PC-3 (cell line): Measurements from ENCODE around the gene RHBDL2. TPM values are rescaled to one million over a fixed set of nuclear protein-coding genes. Genes with fewer than 3 reads are reported as not detected.
A peak's percentile ranks its signal among the peaks of the same experiment; 100 is the strongest.

Experiments
- ATAC-seq: fragments of 200-7000 bp; cut with Tn5 transposase; 2 replicates; pipeline ENCODE4 v1.9.1; 2020; ENCODE audit warnings: mild to moderate bottlenecking, moderate library complexity
- BruUV-seq: library from RNA; stranded (reverse); fragments of 400-500 nt; replicated peaks from 2 replicates; lab custom pipeline; 2021; lab: Mats Ljungman, UMichigan
- CTCF ChIA-PET: fragments of 300-600 bp; sonication (Branson Sonifier 250); formaldehyde crosslinking; loops from one replicate; lab custom pipeline; 2022; ENCODE audit warnings: antibody characterized with exemption; lab: Charles Lee
- POLR2A ChIA-PET: fragments of 300-600 bp; sonication (Branson Sonifier 250); formaldehyde crosslinking; loops from one replicate; lab custom pipeline; 2022; ENCODE audit warnings: antibody characterized with exemption; ENCODE audit not compliant: unreplicated experiment; lab: Charles Lee
- DNase-seq: peaks from one replicate; pipeline ENCODE4 v3.0.0-alpha.2; 2015
- H2AFZ ChIP-seq: fragments of 300-600 bp; sonication (generic); 2 replicates; pipeline ENCODE4 v1.6.0; 2016; ENCODE audit warnings: antibody characterized with exemption, low read length
- H3F3A ChIP-seq: fragments of 300-600 bp; sonication (generic); one replicate; pipeline ENCODE4 v1.6.0; 2017; ENCODE audit warnings: antibody characterized with exemption, low read length, control low read depth, mild to moderate bottlenecking; ENCODE audit not compliant: unreplicated experiment
- H3K27ac ChIP-seq: fragments of 300-600 bp; sonication (generic); 2 replicates; pipeline ENCODE4 v1.5.1; 2016; ENCODE audit warnings: mild to moderate bottlenecking, low read length
- H3K27me3 ChIP-seq: fragments of 300-600 bp; sonication (generic); 2 replicates; pipeline ENCODE4 v1.6.1; 2016; ENCODE audit warnings: low read length, mixed read lengths
- H3K36me3 ChIP-seq: fragments of 300-600 bp; sonication (generic); 2 replicates; pipeline ENCODE4 v1.6.1; 2016; ENCODE audit warnings: low read depth, mixed run types, low read length, mixed read lengths
- H3K4me1 ChIP-seq: fragments of 300-600 bp; sonication (generic); 2 replicates; pipeline ENCODE4 v1.5.1; 2016; ENCODE audit warnings: low read length; ENCODE audit not compliant: insufficient read depth
- H3K4me2 ChIP-seq: fragments of 300-600 bp; sonication (generic); 2 replicates; pipeline ENCODE4 v1.6.0; 2016; ENCODE audit warnings: low read length
- H3K4me3 ChIP-seq: fragments of 300-600 bp; sonication (generic); 2 replicates; pipeline ENCODE4 v1.5.1; 2016; ENCODE audit warnings: mild to moderate bottlenecking, low read length, mixed read lengths
- H3K79me2 ChIP-seq: fragments of 300-600 bp; sonication (generic); 2 replicates; pipeline ENCODE4 v1.6.1; 2017; ENCODE audit warnings: low read length, mixed read lengths
- H3K9ac ChIP-seq: fragments of 300-600 bp; sonication (generic); 2 replicates; pipeline ENCODE4 v1.6.0; 2016; ENCODE audit warnings: mild to moderate bottlenecking, low read length
- H3K9me2 ChIP-seq: fragments of 300-600 bp; sonication (generic); replicated peaks from 2 replicates; pipeline ENCODE4 v1.6.1; 2016; ENCODE audit warnings: mixed run types, low read length, mixed read lengths
- H3K9me3 ChIP-seq: fragments of 300-600 bp; sonication (generic); 2 replicates; pipeline ENCODE4 v1.6.1; 2016; ENCODE audit warnings: low read length, mixed read lengths
- H4K20me1 ChIP-seq: fragments of 300-600 bp; sonication (generic); 2 replicates; pipeline ENCODE4 v1.6.1; 2016; ENCODE audit warnings: low read length, mixed read lengths
- EZH2 ChIP-seq: fragments of 300-600 bp; sonication (generic); IDR thresholded peaks from one replicate; pipeline ENCODE4 v1.6.1; 2017; ENCODE audit warnings: antibody characterized with exemption, mild to moderate bottlenecking, low read length; ENCODE audit not compliant: unreplicated experiment
- EZH2phosphoT487 ChIP-seq: fragments of 300-600 bp; sonication (generic); IDR thresholded peaks from 2 replicates; pipeline ENCODE4 v1.6.1; 2018; ENCODE audit warnings: mild to moderate bottlenecking, antibody characterized with exemption, low read length, borderline replicate concordance
- intact Hi-C: fragments of 100-400 bp; cut with micrococcal nuclease; formaldehyde crosslinking; loops from 2 replicates; pipeline ENCODE4 v1.9.0; 2023
- total RNA-seq: library from RNA; depleted of rRNA; stranded (reverse); fragments of >200 nt; gene quantifications from 2 replicates; pipeline ENCODE4 v1.2.3, GENCODE V29; 2014
- TF ChIP-seq, protein P1 (sequence below): fragments of 300-600 bp; sonication (generic); conservative IDR thresholded peaks from 2 replicates; pipeline ENCODE4 v1.5.1; 2017; ENCODE audit warnings: antibody characterized with exemption, low read depth, mild to moderate bottlenecking, low read length

The RHBDL2 gene
- total RNA-seq, 1 experiment from 2014 or later, result 3.6 TPM

DNA sequence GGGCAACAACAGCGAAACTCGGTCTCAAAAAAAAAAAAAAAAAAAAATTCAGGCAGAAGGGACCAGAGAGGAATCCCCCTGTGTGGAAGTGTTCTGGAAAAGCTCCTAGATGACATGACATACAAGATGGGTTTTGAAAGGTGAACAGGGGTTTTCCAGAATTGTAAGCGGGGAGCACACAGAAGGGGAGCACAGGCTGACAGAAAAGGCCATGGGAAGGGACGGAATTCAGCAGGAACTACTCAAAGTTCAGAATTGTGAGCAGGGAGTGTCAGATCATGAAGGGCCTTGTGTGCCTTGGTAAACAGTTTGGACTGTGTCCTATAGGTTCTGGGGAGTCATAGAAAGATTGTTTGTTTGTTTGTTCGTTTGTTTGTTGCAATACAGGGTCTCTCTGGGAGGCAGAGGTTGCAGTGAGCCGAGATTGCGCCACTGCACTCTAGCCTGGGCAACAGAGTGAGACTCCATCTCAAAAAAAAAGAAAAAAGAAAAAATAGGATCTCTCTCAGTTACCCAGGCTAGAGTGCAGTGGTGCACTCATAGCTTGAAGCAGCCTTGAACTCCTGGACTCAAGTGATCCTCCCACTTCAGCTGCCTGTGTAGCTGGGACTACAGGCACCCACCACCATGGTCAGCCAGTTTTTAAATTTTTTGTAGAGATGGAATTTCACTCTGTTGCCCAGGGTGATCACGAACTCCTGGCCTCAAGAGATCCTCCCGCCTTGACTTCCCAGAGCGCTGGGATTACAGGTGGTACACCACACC is 1.2 kb upstream of the RHBDL2 start:
- no TSS peak for BruUV-seq
- Histone ChIP-seq H3K36me3 (no peaks in the 10 kb centered on the region), H3K27me3 (no peaks in the 10 kb centered on the region), H3K9ac (no peak overlapping the region), H3K79me2 (0 out of 2 replicates have a peak, but pooled peaks cover 4% of the 10 kb centered on the region), H3K4me1 (peaks cover 4% of the 10 kb centered on the region; the same call in 1 of the 2 replicates), H3F3A (no peaks in the 10 kb centered on the region), H3K4me3 (no peak overlapping the region), H3K4me2 (no peak overlapping the region), H4K20me1 (no peaks in the 10 kb centered on the region), H2AFZ (no peak overlapping the region), H3K27ac (no peak overlapping the region), H3K9me3 (no peaks in the 10 kb centered on the region), H3K9me2 (no peaks in the 10 kb centered on the region)
- ATAC-seq, result no peak
- DNase-seq, result no peak
- ChIA-PET POLR2A (no interaction called here), CTCF (interaction anchor here (0.6 kb wide), 1 partner anchor 39 kb away, joined by 6 read pairs; no protein-coding TSS in a partner anchor)
- no peak for TF ChIP-seq EZH2phosphoT487
- TF ChIP-seq EZH2, result no peak
- TF ChIP-seq, protein P1, sequence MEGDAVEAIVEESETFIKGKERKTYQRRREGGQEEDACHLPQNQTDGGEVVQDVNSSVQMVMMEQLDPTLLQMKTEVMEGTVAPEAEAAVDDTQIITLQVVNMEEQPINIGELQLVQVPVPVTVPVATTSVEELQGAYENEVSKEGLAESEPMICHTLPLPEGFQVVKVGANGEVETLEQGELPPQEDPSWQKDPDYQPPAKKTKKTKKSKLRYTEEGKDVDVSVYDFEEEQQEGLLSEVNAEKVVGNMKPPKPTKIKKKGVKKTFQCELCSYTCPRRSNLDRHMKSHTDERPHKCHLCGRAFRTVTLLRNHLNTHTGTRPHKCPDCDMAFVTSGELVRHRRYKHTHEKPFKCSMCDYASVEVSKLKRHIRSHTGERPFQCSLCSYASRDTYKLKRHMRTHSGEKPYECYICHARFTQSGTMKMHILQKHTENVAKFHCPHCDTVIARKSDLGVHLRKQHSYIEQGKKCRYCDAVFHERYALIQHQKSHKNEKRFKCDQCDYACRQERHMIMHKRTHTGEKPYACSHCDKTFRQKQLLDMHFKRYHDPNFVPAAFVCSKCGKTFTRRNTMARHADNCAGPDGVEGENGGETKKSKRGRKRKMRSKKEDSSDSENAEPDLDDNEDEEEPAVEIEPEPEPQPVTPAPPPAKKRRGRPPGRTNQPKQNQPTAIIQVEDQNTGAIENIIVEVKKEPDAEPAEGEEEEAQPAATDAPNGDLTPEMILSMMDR, result no peak
- intact Hi-C loops, result no loop called here

DNA sequence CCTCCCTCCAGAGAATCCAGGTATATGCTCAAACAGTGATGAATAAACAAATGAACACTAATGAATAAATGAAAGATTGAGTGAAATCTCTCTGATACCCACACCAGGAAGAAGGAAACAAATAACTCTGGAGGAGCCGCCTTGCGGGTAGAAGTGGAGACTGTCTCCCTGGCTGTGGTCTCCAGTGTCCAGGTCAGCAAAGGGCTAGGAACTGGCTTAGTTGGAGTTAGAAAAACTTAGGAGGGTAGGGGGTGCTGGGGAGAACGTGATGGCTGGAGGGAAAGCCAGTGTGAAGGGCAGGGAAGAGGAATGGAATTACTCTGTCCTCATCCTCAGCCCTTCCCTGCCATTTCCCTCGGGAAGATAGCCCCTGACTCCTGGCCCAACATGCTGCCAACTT is 537 bp downstream of the RHBDL2 start:
- intact Hi-C loops, result no loop called here
- Histone ChIP-seq H3F3A (no peaks in the 10 kb centered on the region), H3K79me2 (0 out of 2 replicates have a peak, but pooled peaks cover 4% of the 10 kb centered on the region), H3K4me3 (peak overlapping the region; percentile 81), H3K4me1 (peaks cover 4% of the 10 kb centered on the region; the same call in 1 of the 2 replicates), H3K9me2 (no peaks in the 10 kb centered on the region), H3K9me3 (no peaks in the 10 kb centered on the region), H3K27ac (no peak overlapping the region), H3K9ac (peak overlapping the region; percentile 51), H4K20me1 (no peaks in the 10 kb centered on the region), H3K4me2 (peak overlapping the region; percentile 89), H2AFZ (peak overlapping the region; percentile 90), H3K27me3 (no peaks in the 10 kb centered on the region), H3K36me3 (no peaks in the 10 kb centered on the region)
- POLR2A ChIA-PET, result no interaction called here
- CTCF ChIA-PET, result no interaction called here
- ATAC-seq (peak; percentile 46), DNase-seq (peak; percentile 18)
- TSS peak; percentile 67 for BruUV-seq
- TF ChIP-seq EZH2 (no peak), EZH2phosphoT487 (no peak)
- TF ChIP-seq, protein P1, result no peak
